Activated CD4-positive, alpha-beta T cell treated with anti-CD3 and anti-CD28 coated beads for 48 hours (primary cell): ENCODE measurements around the gene AHR.
"Not testable (repeated sequence)": the region's sequence is repeated elsewhere in the genome, so short reads cannot be mapped to it uniquely, and the experiment has no call there.

ENCODE experiments used
- DNase-seq: peaks from one replicate; pipeline ENCODE4 v3.0.0-alpha.2; 2020

AHR gene

GRCh38 chr7:17382408-17383354 is 84.2 kb downstream of the AHR start:
- DNase-seq, result not testable (repeated sequence)

DNA sequence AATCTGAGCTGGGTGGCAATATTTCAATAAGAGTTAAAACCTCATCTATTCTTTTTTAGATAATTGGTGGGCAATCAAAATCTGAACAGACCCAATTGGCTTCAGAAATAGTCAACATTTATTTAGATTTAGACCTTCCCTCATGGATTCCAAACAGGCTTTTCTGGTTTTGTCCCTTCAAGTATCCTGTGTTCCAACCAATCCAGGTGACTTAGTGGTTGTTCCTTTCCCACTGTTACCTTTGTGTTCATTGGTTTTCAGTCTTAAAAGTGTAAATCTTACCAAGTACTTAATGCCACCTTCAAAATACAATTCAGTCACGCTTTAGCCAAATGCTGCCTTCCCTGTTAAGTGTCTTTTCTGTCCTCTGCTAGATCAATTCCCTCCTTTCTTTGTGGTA is 85.9 kb downstream of the AHR start:
- DNase-seq, result no peak

GRCh38 chr7:17385612-17386011 is 87.2 kb downstream of the AHR start:
- DNase-seq, result no peak

DNA sequence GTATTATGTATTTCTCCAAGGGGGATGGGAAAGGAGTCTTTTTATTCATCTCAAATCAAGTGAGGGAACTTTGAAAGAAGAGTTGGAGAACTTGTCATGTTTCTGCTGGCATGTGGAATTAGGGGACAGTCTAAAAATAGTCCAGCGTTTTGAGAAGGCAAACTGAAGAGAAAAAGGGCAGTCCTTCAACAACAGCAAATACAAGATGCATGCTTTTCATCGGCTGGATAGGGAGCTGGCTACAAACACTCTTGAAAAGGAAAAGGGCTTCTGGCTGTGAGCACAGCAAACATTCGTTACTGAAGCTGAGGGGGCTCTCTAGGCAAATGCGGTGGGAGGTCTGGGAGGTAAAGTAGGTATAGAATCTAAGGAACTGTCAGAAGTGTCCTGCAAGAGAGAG is 91.9 kb downstream of the AHR start:
- DNase-seq, result no peak

- no peak for DNase-seq
Observed at GRCh38 chr7:17391366-17391765, 92.9 kb downstream of the AHR start.

GRCh38 chr7:17392846-17393245 is 94.4 kb downstream of the AHR start:
- no peak for DNase-seq

DNA sequence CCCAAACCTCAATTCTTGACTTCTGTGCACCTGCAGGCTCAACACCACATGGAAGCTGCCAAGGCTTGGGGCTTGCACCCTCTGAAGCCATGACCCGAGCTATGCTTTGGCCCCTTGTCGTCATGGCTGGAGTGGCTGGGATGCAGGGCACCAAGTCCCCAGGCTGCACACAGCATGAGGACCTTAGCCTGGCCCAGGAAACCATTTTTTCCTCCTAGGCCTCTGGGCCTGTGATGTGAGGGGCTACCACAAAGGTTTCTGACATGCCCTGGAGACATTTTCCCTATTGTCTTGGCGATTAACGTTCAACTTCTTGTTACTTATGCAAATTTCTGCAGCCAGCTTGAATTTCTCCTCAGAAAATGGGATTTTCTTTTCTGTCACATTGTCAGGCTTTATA is 96.1 kb downstream of the AHR start:
- not testable (repeated sequence) for DNase-seq
